IPS-15b (cell line): Measurements from ENCODE around the gene C10orf53.

ENCODE experiments used
- H3K27me3 ChIP-seq: one replicate; pipeline ENCODE4 v1.6.1; 2013; ENCODE audit warnings: low read length; ENCODE audit not compliant: control insufficient read depth, insufficient read depth
- H3K36me3 ChIP-seq: one replicate; pipeline ENCODE4 v1.6.1; 2013; ENCODE audit warnings: low read length; ENCODE audit not compliant: control insufficient read depth, insufficient read depth
- H3K4me1 ChIP-seq: one replicate; pipeline ENCODE4 v1.6.1; 2013; ENCODE audit warnings: mild to moderate bottlenecking, low read length; ENCODE audit not compliant: control insufficient read depth, insufficient read depth
- H3K4me3 ChIP-seq: one replicate; pipeline ENCODE4 v1.5.1; 2013; ENCODE audit warnings: low read depth, low read length
- H3K9ac ChIP-seq: one replicate; pipeline ENCODE4 v1.6.1; 2013; ENCODE audit warnings: low read depth, mild to moderate bottlenecking, low read length
- H3K9me3 ChIP-seq: one replicate; pipeline ENCODE4 v1.6.1; 2013; ENCODE audit warnings: mild to moderate bottlenecking, low read length; ENCODE audit not compliant: control insufficient read depth, insufficient read depth

Gene C10orf53

DNA sequence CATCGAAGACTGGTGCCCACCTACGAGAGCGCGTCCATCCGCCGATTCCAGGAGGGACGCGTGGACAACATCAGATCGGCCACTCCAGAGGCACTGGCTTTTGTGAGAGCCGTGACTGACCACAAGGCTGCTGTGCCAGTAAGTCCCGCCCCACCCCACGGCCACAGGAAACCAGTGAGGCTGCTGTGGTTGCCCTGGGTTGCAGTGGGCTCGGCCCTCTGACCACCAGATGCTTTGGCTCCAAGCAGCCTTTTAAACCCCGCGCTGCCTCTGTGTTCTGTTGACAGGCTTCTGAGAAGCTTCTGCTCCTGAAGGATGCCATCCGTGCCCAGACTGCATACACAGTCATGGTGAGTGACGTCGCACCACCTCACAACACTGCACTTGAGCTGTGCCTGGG is 24.4 kb upstream of the C10orf53 start:
- Histone ChIP-seq H3K9ac (no peak overlapping the region), H3K4me3 (no peak overlapping the region), H3K27me3 (peaks cover 12% of the 10 kb centered on the region), H3K9me3 (no peaks in the 10 kb centered on the region), H3K4me1 (no peaks in the 10 kb centered on the region), H3K36me3 (no peaks in the 10 kb centered on the region)

DNA sequence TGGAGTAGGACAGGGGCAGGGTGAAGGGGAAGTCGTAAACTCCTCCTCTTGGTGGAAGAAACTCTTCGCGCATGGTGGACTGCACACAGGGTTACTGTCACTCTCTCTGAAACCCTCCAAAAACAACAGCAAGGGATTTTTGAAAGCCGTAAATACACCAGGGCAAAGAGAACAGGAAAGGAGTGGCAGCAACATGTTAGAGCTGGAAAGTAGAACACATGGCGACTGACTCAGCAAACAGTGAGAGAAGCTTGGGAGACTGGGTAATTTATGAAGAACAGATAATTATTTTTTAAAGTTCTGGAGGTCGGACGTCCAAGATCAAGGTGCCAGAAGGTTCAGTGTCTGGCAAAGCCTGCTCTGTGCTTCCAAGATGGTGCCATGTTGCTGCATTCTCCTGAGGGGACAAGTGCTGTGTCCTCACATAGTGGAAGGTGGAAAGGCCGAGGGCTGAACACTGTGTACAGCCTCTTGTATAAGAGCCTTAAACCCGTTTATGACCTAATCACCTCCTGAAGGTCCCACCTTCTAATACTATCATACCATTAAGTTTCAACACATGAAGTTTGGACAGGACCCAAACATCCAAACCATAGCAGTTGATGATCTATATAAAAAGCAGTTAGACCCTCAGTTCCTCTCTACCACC is 22.5 kb upstream of the C10orf53 start:
- no peaks in the 10 kb centered on the region for H3K9me3 ChIP-seq
- no peak overlapping the region for H3K9ac ChIP-seq
- H3K27me3 ChIP-seq, result peaks cover 20% of the 10 kb centered on the region
- no peaks in the 10 kb centered on the region for H3K4me1 ChIP-seq
- H3K4me3 ChIP-seq, result no peak overlapping the region
- no peaks in the 10 kb centered on the region for H3K36me3 ChIP-seq

DNA sequence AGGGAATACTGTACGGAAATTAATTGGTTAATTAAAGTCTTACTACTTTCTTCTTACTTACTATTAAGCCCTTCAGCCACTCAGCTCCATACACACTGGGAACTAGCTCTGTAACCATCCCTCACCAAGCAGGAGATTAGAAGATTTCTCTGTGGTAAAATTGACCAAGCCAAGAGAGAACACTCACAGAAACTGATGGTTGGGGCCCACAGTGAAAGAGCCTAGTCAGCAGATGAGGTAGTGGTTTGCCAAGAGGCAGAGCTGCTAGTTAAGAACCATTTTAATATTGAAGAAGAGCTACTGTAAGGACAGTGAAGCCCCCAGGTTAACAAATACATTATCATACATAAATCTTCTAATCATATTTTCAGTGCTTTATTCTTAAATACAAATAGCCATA is 21.8 kb upstream of the C10orf53 start:
- Histone ChIP-seq H3K9ac (no peak overlapping the region), H3K9me3 (no peaks in the 10 kb centered on the region), H3K4me3 (no peak overlapping the region), H3K36me3 (no peaks in the 10 kb centered on the region), H3K4me1 (no peaks in the 10 kb centered on the region), H3K27me3 (peaks cover 21% of the 10 kb centered on the region)

DNA sequence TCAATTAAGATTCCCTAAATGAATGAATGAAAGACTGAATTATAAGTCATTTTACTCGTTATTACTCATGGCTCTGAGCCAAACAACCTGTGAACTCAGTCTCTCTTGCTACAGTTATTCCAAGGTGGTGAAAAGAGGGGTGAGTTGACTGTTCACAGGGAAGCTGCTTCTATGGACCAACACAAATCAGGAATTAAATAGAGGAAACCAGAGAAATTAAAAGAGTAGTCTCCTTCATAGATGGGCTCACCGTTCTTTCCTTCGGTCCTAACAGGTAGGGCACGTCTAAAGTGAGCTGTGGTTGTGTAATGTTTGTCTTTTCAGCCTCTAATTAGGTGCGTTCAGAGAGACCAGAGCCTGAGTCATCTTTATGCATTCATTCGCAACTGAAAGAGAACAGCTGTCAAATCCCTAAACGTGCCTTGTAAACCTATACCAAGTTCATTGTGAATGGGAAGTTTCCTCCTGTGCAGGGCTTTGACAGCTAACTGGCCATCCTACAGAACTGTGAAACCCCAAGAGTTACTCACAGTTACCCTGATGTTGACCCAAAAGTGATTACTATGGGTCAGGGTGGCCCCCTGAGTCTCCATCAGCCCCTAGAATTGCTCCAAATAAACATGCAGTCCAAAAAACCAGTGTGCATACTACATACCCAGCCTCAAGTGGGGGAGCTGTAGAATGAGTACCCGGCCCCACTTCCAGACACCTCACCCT is 18.2 kb upstream of the C10orf53 start:
- Histone ChIP-seq H3K27me3 (peaks cover 32% of the 10 kb centered on the region), H3K9ac (no peak overlapping the region)

DNA sequence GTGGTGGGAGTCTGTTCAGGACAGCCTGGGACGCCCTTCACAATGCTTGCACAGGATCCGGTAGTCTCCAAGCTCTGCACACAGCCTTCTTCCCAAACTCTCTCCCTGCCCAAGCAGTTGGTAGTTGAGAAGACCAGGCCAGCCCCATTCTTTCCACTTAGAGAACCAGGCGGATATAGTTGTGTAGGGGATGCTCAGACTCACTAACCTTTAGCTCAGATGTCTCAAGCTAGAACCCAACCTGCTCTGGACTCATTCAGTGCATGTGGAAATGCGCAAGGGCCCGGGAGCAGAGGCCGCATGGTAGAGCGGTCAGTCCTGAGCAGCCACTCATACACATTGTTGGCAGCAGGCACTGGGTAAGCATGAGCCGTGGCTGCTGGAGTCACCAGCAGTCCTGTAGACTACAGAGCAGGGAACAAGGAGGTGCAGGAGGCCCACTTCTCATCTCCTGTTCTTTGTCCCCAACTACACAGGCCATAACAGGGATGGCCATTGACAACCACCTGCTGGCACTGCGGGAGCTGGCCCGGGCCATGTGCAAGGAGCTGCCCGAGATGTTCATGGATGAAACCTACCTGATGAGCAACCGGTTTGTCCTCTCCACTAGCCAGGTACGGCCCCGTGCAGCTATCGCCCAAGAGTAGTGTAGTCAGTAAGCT is 17.2 kb upstream of the C10orf53 start:
- Histone ChIP-seq H3K36me3 (no peaks in the 10 kb centered on the region), H3K4me1 (no peaks in the 10 kb centered on the region), H3K4me3 (no peak overlapping the region), H3K9me3 (no peaks in the 10 kb centered on the region), H3K9ac (no peak overlapping the region), H3K27me3 (peaks cover 26% of the 10 kb centered on the region)

More for the DNA sequence above, 18.2 kb upstream of the C10orf53 start:
- H3K4me3 ChIP-seq, result no peak overlapping the region
- no peaks in the 10 kb centered on the region for H3K9me3 ChIP-seq
- no peaks in the 10 kb centered on the region for H3K36me3 ChIP-seq
- H3K4me1 ChIP-seq, result no peaks in the 10 kb centered on the region

DNA sequence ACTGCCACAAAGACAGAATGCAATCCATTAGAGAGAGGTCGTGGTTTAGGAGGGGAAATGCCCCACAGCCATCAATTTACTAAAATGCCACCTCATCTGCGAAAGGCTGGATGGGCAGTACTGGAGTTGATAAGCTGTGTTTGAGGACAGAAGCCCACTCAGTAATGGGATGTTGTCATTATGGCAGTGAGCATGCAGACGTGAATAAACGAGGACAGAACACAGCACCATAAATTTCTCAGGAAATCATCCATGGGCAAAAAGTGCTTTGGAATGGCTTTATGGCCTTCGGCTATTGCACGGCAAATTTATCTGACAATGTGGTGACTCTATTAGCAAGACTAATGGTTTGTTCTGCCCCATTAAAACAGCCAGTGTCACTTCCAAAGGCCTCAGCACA is 15.9 kb upstream of the C10orf53 start:
- H3K36me3 ChIP-seq, result no peaks in the 10 kb centered on the region
- H3K9ac ChIP-seq, result no peak overlapping the region
- no peaks in the 10 kb centered on the region for H3K4me1 ChIP-seq
- no peaks in the 10 kb centered on the region for H3K9me3 ChIP-seq
- H3K4me3 ChIP-seq, result no peak overlapping the region
- H3K27me3 ChIP-seq, result peaks cover 34% of the 10 kb centered on the region

DNA sequence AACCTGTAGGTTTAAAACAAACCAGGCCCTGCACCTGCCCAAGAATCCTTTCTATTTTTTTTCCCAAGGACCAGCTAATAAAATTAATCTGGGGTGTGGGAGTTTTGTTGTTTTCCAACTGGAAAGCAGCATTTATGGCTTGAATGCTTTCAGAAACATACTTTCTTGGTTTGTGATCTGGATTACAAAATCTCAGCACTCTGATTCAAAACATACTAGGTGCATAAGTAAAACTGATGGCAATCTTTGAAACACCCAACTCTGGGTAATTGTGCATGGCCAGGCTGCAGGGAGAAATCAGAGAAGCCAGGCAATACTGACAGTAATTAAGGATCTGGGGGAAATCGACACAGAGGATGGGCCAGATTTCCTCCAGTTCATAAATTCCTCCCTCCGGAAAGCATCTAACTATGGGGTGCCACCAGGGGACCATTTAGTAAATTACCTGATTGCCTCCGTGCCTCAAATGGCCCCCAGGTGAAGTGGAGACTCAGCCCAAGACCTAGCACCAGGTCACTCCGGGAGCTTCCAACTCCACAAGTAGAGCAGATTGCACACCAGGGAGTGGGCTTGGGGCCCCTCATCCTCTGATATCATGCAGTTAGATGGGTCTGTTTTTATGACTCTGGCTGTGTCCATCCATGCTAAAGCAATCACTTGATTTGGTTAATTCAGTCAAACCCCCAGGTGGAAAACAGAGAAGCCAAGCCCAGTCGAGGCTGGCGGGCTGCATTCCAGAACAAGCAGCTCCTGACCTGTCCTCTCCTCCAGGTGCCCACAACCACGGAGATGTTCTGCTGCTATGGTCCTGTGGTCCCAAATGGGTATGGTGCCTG is 15.2 kb upstream of the C10orf53 start:
- H3K4me3 ChIP-seq, result no peak overlapping the region
- no peaks in the 10 kb centered on the region for H3K4me1 ChIP-seq
- H3K9ac ChIP-seq, result no peak overlapping the region
- no peaks in the 10 kb centered on the region for H3K9me3 ChIP-seq
- peaks cover 40% of the 10 kb centered on the region for H3K27me3 ChIP-seq
- H3K36me3 ChIP-seq, result no peaks in the 10 kb centered on the region

DNA sequence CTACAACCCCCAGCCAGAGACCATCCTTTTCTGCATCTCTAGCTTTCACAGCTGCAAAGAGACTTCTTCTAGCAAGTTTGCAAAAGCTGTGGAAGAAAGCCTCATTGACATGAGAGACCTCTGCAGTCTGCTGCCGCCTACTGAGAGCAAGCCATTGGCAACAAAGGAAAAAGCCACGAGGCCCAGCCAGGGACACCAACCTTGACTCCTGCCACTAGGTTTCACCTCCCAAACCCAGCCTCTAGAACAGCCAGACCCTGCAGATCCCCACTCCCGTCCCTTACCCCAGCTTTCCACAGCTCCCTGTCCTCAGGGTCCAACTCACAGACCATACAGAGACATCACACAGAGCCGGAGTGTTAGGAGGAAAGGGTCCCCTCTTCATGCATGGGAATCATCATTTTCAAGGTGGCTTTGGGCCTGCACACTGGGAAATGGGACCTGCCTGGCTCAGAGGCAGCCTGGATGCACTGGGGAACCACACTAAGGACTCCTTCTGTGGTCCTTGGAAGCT is 14.6 kb upstream of the C10orf53 start:
- H3K9ac ChIP-seq, result no peak overlapping the region
- no peaks in the 10 kb centered on the region for H3K36me3 ChIP-seq
- H3K4me1 ChIP-seq, result no peaks in the 10 kb centered on the region
- peaks cover 40% of the 10 kb centered on the region for H3K27me3 ChIP-seq
- no peaks in the 10 kb centered on the region for H3K9me3 ChIP-seq
- H3K4me3 ChIP-seq, result no peak overlapping the region

DNA sequence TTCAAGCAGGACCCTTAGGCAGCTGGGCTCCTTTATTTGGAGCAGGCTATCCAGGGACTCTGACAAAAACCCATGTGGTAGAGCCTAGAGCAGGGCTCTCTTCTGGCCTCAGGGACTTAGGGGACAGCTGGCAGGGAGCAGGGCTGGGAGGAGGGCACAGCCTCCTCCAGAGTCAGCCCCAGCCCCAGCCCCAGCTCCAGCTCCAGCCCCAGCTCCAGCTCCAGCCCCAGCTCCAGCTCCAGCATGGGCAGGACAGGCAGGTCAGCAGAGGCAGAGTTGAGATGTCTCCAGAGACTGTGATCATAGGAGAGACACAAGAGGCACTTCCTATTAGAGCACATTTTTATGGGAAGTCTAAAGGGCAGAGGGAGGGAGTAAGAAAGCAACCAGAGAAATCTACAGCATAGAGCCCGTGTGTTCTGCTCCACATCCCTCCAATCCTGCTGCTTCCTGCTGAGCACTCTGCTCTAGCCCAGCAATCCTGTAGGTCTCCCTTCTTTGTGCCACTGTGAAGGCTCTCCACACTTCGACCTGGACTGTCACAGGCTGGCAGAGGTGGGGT is 13.3 kb upstream of the C10orf53 start:
- no peaks in the 10 kb centered on the region for H3K36me3 ChIP-seq
- H3K27me3 ChIP-seq, result peaks cover 31% of the 10 kb centered on the region
- H3K4me1 ChIP-seq, result no peaks in the 10 kb centered on the region
- no peak overlapping the region for H3K4me3 ChIP-seq
- no peaks in the 10 kb centered on the region for H3K9me3 ChIP-seq
- no peak overlapping the region for H3K9ac ChIP-seq

DNA sequence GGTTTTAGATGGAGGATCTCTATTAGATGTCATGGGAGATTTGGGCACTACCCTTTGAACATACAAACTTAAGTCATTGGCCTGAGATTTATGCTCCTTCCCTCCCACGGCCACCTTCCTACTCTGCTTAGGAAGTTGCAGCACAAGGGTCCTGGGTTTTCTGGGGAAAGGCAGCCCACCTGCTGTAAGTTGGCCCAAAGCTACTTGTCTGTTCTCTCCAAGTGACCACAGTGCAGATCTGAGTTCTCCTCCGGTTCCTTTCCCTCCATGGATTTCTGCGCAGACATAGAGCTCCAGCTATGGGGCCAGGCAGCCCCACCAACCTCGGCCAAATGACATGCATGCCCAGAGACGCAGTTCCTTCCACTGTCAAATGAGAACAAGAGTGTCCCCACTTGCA is 12.8 kb upstream of the C10orf53 start:
- Histone ChIP-seq H3K4me3 (no peak overlapping the region), H3K9me3 (no peaks in the 10 kb centered on the region), H3K4me1 (no peaks in the 10 kb centered on the region), H3K27me3 (peaks cover 29% of the 10 kb centered on the region), H3K36me3 (no peaks in the 10 kb centered on the region), H3K9ac (no peak overlapping the region)

DNA sequence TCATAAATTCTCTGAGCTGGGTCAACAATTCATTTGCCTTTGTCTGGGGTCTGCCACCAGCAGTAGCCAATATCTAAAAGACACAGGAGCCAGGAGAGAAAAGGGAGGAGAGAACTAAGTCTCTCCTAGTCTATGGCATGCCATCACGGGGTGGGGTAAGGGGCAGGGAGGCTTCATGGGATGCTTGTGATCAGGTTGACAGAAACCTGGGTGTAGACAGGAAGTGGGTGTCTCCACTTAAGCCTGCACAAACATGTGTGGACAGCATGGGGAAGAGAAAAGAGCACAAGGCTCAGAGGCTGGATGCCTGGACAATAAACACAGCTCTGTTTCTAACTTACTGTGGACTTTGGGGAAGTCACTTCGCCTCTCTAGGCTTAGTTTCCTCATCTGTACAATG is 11.5 kb upstream of the C10orf53 start:
- H3K36me3 ChIP-seq, result no peaks in the 10 kb centered on the region
- H3K9me3 ChIP-seq, result no peaks in the 10 kb centered on the region
- no peak overlapping the region for H3K4me3 ChIP-seq
- peaks cover 25% of the 10 kb centered on the region for H3K27me3 ChIP-seq
- H3K9ac ChIP-seq, result no peak overlapping the region
- no peaks in the 10 kb centered on the region for H3K4me1 ChIP-seq
